Neural cell (in vitro differentiated cells): ENCODE results near the gene RAD51B.

ENCODE experiments used
- EP300 ChIP-seq: fragments of 450-650 bp; conservative IDR thresholded peaks from 2 replicates; pipeline ENCODE4 v1.6.1; 2014; ENCODE audit warnings: antibody characterized with exemption, mild to moderate bottlenecking, moderate library complexity; ENCODE audit not compliant: poor library complexity, severe bottlenecking
- MXI1 ChIP-seq: fragments of 450-650 bp; conservative IDR thresholded peaks from 2 replicates; pipeline ENCODE4 v1.6.1; 2014; ENCODE audit warnings: antibody characterized with exemption, mild to moderate bottlenecking; ENCODE audit not compliant: poor library complexity, severe bottlenecking
- POLR2AphosphoS5 ChIP-seq: IDR thresholded peaks from 2 replicates; pipeline ENCODE4 v1.6.1; 2012
- RAD21 ChIP-seq: fragments of 450-650 bp; conservative IDR thresholded peaks from 2 replicates; pipeline ENCODE4 v1.6.1; 2014; ENCODE audit warnings: antibody characterized with exemption, mild to moderate bottlenecking, moderate library complexity
- TF ChIP-seq, protein P1 (sequence below): fragments of 450-650 bp; IDR thresholded peaks from 2 replicates; pipeline ENCODE4 v1.5.1; 2014; ENCODE audit warnings: antibody characterized with exemption, mild to moderate bottlenecking, moderate library complexity; ENCODE audit not compliant: poor library complexity, severe bottlenecking
- TF ChIP-seq, protein P2 (sequence below): IDR thresholded peaks from 2 replicates; pipeline ENCODE4 v1.6.1; 2012; ENCODE audit warnings: borderline replicate concordance

- TF ChIP-seq, protein P1, sequence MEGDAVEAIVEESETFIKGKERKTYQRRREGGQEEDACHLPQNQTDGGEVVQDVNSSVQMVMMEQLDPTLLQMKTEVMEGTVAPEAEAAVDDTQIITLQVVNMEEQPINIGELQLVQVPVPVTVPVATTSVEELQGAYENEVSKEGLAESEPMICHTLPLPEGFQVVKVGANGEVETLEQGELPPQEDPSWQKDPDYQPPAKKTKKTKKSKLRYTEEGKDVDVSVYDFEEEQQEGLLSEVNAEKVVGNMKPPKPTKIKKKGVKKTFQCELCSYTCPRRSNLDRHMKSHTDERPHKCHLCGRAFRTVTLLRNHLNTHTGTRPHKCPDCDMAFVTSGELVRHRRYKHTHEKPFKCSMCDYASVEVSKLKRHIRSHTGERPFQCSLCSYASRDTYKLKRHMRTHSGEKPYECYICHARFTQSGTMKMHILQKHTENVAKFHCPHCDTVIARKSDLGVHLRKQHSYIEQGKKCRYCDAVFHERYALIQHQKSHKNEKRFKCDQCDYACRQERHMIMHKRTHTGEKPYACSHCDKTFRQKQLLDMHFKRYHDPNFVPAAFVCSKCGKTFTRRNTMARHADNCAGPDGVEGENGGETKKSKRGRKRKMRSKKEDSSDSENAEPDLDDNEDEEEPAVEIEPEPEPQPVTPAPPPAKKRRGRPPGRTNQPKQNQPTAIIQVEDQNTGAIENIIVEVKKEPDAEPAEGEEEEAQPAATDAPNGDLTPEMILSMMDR = no peak
- TF ChIP-seq MXI1 (no peak), POLR2AphosphoS5 (no peak), EP300 (no peak), RAD21 (no peak)
- TF ChIP-seq, protein P2, sequence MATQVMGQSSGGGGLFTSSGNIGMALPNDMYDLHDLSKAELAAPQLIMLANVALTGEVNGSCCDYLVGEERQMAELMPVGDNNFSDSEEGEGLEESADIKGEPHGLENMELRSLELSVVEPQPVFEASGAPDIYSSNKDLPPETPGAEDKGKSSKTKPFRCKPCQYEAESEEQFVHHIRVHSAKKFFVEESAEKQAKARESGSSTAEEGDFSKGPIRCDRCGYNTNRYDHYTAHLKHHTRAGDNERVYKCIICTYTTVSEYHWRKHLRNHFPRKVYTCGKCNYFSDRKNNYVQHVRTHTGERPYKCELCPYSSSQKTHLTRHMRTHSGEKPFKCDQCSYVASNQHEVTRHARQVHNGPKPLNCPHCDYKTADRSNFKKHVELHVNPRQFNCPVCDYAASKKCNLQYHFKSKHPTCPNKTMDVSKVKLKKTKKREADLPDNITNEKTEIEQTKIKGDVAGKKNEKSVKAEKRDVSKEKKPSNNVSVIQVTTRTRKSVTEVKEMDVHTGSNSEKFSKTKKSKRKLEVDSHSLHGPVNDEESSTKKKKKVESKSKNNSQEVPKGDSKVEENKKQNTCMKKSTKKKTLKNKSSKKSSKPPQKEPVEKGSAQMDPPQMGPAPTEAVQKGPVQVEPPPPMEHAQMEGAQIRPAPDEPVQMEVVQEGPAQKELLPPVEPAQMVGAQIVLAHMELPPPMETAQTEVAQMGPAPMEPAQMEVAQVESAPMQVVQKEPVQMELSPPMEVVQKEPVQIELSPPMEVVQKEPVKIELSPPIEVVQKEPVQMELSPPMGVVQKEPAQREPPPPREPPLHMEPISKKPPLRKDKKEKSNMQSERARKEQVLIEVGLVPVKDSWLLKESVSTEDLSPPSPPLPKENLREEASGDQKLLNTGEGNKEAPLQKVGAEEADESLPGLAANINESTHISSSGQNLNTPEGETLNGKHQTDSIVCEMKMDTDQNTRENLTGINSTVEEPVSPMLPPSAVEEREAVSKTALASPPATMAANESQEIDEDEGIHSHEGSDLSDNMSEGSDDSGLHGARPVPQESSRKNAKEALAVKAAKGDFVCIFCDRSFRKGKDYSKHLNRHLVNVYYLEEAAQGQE = no peak
Observed at GRCh38 chr14:68755016-68755353, 935.4 kb downstream of the RAD51B start.
